ENCODE data around the gene THSD4. TPM values are rescaled to one million over a fixed set of nuclear protein-coding genes. Genes with fewer than 3 reads are reported as not detected.

The THSD4 gene
- total RNA-seq, 4 donors from 2014 or later: 23.0 to 68.5 (median 48.6) TPM

DNA sequence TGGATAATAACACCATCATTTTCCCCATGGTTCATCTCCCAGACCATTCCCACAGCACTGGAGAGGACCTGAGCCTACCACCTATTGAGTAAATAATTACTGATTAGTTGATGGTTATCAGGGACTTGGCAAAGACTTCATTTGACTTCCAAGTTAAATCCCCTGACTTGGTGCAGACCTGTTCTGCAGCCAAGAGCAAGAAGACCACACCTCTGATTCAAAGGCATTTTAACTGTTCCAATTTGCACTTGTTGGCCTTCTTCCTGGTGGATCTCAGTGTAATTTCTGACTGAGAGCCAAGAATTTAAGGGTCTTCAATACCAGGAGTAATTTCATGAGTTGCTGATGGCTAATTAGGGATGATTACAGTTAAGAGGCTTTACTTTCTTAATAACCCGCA lies 24.0 kb downstream of the THSD4 start:
- Histone ChIP-seq H3K4me3 (replicated peaks in 1 of 3) (no peak overlapping the region), H3K4me1 (peaks cover 16 to 29% of the 10 kb centered on the region in 2 donors), H3K9me3 (no peaks in the 10 kb centered on the region), H3K36me3 (no peaks in the 10 kb centered on the region), H3K27me3 (no peaks in the 10 kb centered on the region), H3K27ac (no peak overlapping the region)
- intact Hi-C loops (cut with DNase I): no loop called here
- 95 to 100% methylated on average over 1 of the region's 1 CpG for WGBS, 2 donors
- DNase-seq: no peak
- no peak for TF ChIP-seq POLR2A (IDR thresholded peaks at IDR 0.05)
- TF ChIP-seq, protein P1, sequence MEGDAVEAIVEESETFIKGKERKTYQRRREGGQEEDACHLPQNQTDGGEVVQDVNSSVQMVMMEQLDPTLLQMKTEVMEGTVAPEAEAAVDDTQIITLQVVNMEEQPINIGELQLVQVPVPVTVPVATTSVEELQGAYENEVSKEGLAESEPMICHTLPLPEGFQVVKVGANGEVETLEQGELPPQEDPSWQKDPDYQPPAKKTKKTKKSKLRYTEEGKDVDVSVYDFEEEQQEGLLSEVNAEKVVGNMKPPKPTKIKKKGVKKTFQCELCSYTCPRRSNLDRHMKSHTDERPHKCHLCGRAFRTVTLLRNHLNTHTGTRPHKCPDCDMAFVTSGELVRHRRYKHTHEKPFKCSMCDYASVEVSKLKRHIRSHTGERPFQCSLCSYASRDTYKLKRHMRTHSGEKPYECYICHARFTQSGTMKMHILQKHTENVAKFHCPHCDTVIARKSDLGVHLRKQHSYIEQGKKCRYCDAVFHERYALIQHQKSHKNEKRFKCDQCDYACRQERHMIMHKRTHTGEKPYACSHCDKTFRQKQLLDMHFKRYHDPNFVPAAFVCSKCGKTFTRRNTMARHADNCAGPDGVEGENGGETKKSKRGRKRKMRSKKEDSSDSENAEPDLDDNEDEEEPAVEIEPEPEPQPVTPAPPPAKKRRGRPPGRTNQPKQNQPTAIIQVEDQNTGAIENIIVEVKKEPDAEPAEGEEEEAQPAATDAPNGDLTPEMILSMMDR (IDR thresholded peaks at IDR 0.05): no peak

DNA sequence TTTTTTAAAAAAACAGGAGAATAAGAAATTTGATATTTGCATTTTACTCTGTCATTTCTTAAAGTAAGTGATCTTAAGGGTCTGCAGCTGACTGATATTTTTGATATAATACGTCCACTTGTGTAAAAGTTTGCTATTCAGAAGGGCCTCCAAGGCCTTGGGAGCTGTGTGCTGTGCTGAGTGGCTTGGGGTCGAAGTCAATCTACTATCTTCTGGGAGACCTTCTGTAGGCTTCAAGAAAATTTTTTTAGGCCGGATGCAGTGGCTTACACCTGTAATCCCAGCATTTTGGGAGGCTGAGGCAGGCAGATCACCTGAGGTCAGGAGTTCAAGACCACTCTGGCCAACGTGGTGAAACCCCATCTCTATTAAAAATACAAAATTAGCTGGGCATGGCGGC lies 26.3 kb downstream of the THSD4 start:
- WGBS, 2 donors: 89 to 90% methylated on average over 5 of the region's 5 CpGs
- intact Hi-C loops (cut with DNase I): no loop called here
- H3K9me3 ChIP-seq: no peaks in the 10 kb centered on the region
- H3K36me3 ChIP-seq: no peaks in the 10 kb centered on the region
- H3K27me3 ChIP-seq: no peaks in the 10 kb centered on the region
- H3K4me1 ChIP-seq: peaks cover 24 to 45% of the 10 kb centered on the region in 2 donors
- H3K4me3 ChIP-seq (replicated peaks in 1 of 3): no peak overlapping the region
- no peak for DNase-seq
- H3K27ac ChIP-seq: no peak overlapping the region
- TF ChIP-seq POLR2A (IDR thresholded peaks at IDR 0.05): no peak

DNA sequence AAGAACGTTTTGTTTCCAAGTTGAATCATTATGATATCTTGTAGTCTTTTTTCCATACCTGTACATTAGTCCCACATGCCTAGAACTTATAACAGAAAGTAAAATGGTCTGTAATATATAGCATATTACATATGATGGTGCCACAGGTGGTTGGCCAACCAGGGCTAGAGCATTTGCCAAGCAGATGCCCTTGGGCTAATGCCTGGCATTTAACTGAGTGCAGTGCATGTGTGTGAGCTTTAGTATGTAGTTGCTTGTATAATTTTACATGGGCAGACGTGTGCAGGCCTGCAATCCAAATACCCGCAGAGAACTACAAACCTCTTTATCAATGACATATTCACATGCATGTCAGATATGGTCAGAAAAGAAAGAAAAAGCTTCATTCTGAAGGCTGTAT lies 27.5 kb downstream of the THSD4 start:
- TF ChIP-seq, protein P1 (IDR thresholded peaks at IDR 0.05): no peak
- no peak for TF ChIP-seq POLR2A (IDR thresholded peaks at IDR 0.05)
- Histone ChIP-seq H3K27me3 (no peaks in the 10 kb centered on the region), H3K9me3 (no peaks in the 10 kb centered on the region), H3K27ac (no peak overlapping the region), H3K4me3 (replicated peaks in 1 of 3) (no peak overlapping the region), H3K36me3 (no peaks in the 10 kb centered on the region), H3K4me1 (peaks cover 19 to 47% of the 10 kb centered on the region in 2 donors)
- intact Hi-C loops (cut with DNase I): no loop called here
- no peak for DNase-seq
- WGBS, 2 donors: 92 to 95% methylated on average over 3 of the region's 3 CpGs

DNA sequence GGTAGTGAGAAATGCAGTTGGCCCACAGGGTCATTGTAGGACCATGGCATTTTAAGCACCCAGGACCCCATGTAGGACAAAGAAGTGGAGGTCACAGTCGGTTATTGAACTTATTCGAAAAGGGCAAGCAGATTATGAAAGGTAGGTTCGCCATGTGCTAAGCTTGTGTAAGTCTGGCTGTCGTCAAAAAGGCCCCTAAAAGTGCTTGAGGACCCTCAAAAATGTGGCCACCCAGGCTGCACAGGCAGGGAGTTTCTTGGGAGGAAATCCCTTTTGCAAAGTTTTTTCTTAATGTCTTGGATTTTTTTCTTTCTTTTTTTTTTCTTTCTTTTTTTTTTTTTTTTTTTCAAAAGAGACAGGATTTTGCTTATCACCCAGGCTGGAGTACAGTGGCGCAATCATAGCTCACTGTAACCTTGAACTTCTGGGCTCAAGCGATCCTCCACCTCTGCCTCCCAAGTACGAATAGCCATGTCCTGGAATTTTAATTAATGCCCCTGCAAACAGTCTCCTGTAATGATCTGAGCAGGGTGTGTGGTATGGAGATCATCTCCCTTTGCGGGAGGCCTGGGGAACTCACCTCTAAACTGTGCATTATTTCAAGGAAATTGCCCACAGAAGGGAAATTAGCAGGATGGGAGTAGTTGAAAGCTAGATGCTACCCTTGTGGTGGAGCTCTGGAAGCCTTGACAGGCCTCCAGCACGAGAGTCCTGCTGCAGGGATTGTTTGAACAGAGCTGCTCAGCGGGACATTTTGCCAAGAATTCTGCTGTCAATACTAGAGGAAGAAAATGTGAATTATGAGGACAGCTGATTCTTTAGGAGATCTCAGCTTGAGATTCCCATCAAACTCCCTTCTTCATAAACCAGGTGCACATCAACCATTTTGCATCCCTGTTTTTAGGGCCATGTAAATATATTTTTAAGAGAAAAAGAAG lies 28.4 kb downstream of the THSD4 start:
- 74 to 75% methylated on average over 10 of the region's 10 CpGs for WGBS, 2 donors
- Histone ChIP-seq H3K27me3 (no peaks in the 10 kb centered on the region), H3K9me3 (no peaks in the 10 kb centered on the region), H3K27ac (peak overlapping the region; percentile 58 to 76 (median 72)), H3K36me3 (no peaks in the 10 kb centered on the region), H3K4me3 (replicated peaks in 1 of 3) (no peak overlapping the region), H3K4me1 (peaks cover 19 to 49% of the 10 kb centered on the region in 2 donors)
- no peak for TF ChIP-seq POLR2A (IDR thresholded peaks at IDR 0.05)
- TF ChIP-seq, protein P1 (IDR thresholded peaks at IDR 0.05): peak in 1 of 6 experiments; percentile 14
- peak; percentile 69 to 76 for DNase-seq
- intact Hi-C loops (cut with DNase I): no loop called here

DNA sequence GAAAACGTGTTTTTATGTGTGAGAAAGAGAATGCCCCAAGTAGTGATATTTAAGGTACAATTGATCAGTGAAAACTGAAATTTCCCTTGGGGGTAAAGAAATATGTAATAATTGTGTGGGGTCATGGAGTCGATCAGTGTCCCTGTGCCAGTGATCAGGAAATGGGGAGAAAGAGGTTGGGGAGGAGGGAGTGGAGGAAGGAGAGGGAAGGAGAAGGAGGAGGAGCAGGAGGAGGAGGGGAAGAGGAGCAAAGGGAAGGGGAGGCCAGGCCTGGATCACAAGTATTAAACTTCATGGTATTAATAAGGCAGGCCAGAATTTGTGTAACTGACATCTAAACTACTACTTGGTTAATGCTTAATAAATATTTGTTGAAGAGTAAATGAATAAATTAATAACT lies 30.4 kb downstream of the THSD4 start:
- no peak for TF ChIP-seq POLR2A (IDR thresholded peaks at IDR 0.05)
- TF ChIP-seq, protein P1 (IDR thresholded peaks at IDR 0.05): no peak
- Histone ChIP-seq H3K4me1 (peaks cover 29 to 59% of the 10 kb centered on the region in 2 donors), H3K9me3 (no peaks in the 10 kb centered on the region), H3K36me3 (no peaks in the 10 kb centered on the region), H3K4me3 (replicated peaks in 1 of 3) (no peak overlapping the region), H3K27me3 (no peaks in the 10 kb centered on the region), H3K27ac (peak overlapping the region; percentile 58 to 76 (median 72))
- intact Hi-C loops (cut with DNase I): no loop called here
- no peak for DNase-seq
- 65 to 72% methylated on average over 2 of the region's 2 CpGs for WGBS, 2 donors

Data from thyroid gland (tissue), 4 donors.